Spleen (tissue), 7 donors: Measurements from ENCODE around the gene CYBA.

ENCODE experiments used
- POLR2AphosphoS5 ChIP-seq, 3 donors: sonication (generic); formaldehyde crosslinking; IDR thresholded peaks; one replicate each; pipeline ENCODE4 v1.5.1; 2017; ENCODE audit warnings: antibody characterized with exemption in 3 of 3
- TF ChIP-seq, protein P1 (sequence below), 11 experiments: fragments of 200-600 bp in 7 of 11; fragments of 450-650 bp in 4 of 11; sonication (generic) in 4 of 11; IDR thresholded peaks in 8 of 11; conservative IDR thresholded peaks in 3 of 11; 1 replicate in 7 of 11; 2 replicates in 4 of 11; pipeline versions ENCODE4 v1.4.0 to v1.8.0; 2016 to 2021; ENCODE audit warnings: antibody characterized with exemption in 11 of 11, inconsistent platforms in 4 of 11, mild to moderate bottlenecking in 1 of 11
- donor health status: DM: no; HTN: no; CAD: no; lungs with moderate emphysema.
- donor health status: DM: no; HTN: no; CAD: no.
- donor health status: DM: no; HTN: no; CAD: no.

GRCh38 chr16:88645455-88645854 lies 5.4 kb downstream of the CYBA start:
- TF ChIP-seq, protein P1, sequence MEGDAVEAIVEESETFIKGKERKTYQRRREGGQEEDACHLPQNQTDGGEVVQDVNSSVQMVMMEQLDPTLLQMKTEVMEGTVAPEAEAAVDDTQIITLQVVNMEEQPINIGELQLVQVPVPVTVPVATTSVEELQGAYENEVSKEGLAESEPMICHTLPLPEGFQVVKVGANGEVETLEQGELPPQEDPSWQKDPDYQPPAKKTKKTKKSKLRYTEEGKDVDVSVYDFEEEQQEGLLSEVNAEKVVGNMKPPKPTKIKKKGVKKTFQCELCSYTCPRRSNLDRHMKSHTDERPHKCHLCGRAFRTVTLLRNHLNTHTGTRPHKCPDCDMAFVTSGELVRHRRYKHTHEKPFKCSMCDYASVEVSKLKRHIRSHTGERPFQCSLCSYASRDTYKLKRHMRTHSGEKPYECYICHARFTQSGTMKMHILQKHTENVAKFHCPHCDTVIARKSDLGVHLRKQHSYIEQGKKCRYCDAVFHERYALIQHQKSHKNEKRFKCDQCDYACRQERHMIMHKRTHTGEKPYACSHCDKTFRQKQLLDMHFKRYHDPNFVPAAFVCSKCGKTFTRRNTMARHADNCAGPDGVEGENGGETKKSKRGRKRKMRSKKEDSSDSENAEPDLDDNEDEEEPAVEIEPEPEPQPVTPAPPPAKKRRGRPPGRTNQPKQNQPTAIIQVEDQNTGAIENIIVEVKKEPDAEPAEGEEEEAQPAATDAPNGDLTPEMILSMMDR (IDR thresholded peaks at IDR 0.05 in 8 of 11, conservative IDR thresholded peaks at IDR 0.05 in 3 of 11): no peak
- peak in 1 of 3 donors; percentile 12 for TF ChIP-seq POLR2AphosphoS5 (IDR thresholded peaks at IDR 0.05)
